ENCODE results near the gene NBAS. TPM values are rescaled to one million over a fixed set of nuclear protein-coding genes. Genes with fewer than 3 reads are reported as not detected.

NBAS gene
- total RNA-seq, 1 experiment from 2014 or later, result 36.3 TPM

DNA sequence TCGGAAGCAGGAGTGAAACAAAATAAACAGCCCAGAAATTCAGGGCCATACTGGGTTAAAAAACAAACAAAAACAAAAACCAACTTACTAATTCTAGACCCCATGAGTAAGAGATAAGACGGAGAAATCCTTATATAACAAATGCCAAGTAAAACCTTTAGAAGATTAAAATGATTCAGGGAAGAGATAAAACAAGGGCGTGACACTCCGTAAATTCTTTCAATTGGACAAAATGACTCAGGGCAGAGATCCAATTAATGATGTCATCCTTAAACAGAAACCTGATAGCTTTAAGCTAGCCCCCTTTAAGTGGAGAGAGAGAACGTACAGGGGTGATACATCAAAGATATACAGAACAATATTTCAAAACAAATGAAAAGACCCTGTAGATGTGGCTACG, 317.4 kb downstream of the NBAS start:
- no peaks in the 10 kb centered on the region for H3K9me3 ChIP-seq (ENCODE audit: control insufficient read depth, insufficient read depth, low read depth, low read length)
- no peaks in the 10 kb centered on the region for H3K27me3 ChIP-seq (ENCODE audit: control insufficient read depth, insufficient read depth, low read length)
- intact Hi-C loops (cut with micrococcal nuclease; ENCODE audit: unreplicated experiment), result no loop called here
- TF ChIP-seq, protein P1, sequence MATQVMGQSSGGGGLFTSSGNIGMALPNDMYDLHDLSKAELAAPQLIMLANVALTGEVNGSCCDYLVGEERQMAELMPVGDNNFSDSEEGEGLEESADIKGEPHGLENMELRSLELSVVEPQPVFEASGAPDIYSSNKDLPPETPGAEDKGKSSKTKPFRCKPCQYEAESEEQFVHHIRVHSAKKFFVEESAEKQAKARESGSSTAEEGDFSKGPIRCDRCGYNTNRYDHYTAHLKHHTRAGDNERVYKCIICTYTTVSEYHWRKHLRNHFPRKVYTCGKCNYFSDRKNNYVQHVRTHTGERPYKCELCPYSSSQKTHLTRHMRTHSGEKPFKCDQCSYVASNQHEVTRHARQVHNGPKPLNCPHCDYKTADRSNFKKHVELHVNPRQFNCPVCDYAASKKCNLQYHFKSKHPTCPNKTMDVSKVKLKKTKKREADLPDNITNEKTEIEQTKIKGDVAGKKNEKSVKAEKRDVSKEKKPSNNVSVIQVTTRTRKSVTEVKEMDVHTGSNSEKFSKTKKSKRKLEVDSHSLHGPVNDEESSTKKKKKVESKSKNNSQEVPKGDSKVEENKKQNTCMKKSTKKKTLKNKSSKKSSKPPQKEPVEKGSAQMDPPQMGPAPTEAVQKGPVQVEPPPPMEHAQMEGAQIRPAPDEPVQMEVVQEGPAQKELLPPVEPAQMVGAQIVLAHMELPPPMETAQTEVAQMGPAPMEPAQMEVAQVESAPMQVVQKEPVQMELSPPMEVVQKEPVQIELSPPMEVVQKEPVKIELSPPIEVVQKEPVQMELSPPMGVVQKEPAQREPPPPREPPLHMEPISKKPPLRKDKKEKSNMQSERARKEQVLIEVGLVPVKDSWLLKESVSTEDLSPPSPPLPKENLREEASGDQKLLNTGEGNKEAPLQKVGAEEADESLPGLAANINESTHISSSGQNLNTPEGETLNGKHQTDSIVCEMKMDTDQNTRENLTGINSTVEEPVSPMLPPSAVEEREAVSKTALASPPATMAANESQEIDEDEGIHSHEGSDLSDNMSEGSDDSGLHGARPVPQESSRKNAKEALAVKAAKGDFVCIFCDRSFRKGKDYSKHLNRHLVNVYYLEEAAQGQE (IDR thresholded peaks at IDR 0.05; ENCODE audit: insufficient read depth in 1 of 2, low read depth in 2 of 2, low read length in 1 of 2), result no peak
- TF ChIP-seq SIN3A (IDR thresholded peaks at IDR 0.05; ENCODE audit: borderline replicate concordance, insufficient read depth, low read depth, low read length), result no peak
- TF ChIP-seq, protein P2, sequence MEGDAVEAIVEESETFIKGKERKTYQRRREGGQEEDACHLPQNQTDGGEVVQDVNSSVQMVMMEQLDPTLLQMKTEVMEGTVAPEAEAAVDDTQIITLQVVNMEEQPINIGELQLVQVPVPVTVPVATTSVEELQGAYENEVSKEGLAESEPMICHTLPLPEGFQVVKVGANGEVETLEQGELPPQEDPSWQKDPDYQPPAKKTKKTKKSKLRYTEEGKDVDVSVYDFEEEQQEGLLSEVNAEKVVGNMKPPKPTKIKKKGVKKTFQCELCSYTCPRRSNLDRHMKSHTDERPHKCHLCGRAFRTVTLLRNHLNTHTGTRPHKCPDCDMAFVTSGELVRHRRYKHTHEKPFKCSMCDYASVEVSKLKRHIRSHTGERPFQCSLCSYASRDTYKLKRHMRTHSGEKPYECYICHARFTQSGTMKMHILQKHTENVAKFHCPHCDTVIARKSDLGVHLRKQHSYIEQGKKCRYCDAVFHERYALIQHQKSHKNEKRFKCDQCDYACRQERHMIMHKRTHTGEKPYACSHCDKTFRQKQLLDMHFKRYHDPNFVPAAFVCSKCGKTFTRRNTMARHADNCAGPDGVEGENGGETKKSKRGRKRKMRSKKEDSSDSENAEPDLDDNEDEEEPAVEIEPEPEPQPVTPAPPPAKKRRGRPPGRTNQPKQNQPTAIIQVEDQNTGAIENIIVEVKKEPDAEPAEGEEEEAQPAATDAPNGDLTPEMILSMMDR (IDR thresholded peaks at IDR 0.05), result no peak
- TF ChIP-seq TCF7L2 (IDR thresholded peaks at IDR 0.05; ENCODE audit: low read depth, low read length), result no peak
- TF ChIP-seq POLR2AphosphoS5 (IDR thresholded peaks at IDR 0.05; ENCODE audit: low read depth, low read length), result no peak
- BruUV-seq (replicated peaks), result no TSS peak
- no peaks in the 10 kb centered on the region for H3K36me3 ChIP-seq (ENCODE audit: control insufficient read depth, insufficient read depth, low read length)
- ChIA-PET CTCF (no interaction called here), POLR2A (no interaction called here)
- no peak overlapping the region for H3K4me3 ChIP-seq (ENCODE audit: low read depth in 2 of 2, low read length in 2 of 2)
- H3K4me1 ChIP-seq (ENCODE audit: control insufficient read depth, insufficient read depth, low read length), result no peaks in the 10 kb centered on the region
- no peak overlapping the region for H3K27ac ChIP-seq (ENCODE audit: low read length)
- in situ Hi-C loops (cut with HindIII; ENCODE audit: low pct_unique_long_range_greater_than_20kb, low sequenced_read_pairs), result no loop called here
- no peak for ATAC-seq
- DNase-seq (ENCODE audit: low read depth, low spot score), result no peak

DNA sequence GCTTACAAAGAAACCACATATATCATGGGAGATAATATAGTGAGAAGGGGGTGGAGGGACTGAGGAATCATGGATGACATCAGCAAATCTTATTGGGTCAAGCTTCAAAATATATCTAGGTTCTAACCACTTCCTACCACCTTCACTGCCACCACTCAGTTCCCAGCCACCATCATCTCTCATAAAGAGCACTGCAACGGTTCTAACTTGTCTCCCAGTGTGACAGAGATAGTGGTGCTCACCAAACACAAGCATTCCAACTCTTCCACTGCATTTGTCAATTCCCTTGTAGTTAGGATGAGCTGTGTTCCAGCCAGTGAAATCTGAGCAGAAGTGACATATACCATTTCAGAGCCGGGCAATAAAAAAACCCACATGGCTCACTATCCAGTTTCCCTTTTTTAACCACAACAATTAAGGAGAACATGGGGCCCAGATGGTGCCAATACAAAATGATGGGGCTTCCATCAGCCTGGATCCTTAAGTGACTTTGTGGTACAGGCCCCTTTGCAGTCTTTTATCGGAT, 318.1 kb downstream of the NBAS start:
- no TSS peak for BruUV-seq (replicated peaks)
- no peaks in the 10 kb centered on the region for H3K36me3 ChIP-seq (ENCODE audit: control insufficient read depth, insufficient read depth, low read length)
- no peak for ATAC-seq
- no peaks in the 10 kb centered on the region for H3K4me1 ChIP-seq (ENCODE audit: control insufficient read depth, insufficient read depth, low read length)
- no peaks in the 10 kb centered on the region for H3K9me3 ChIP-seq (ENCODE audit: control insufficient read depth, insufficient read depth, low read depth, low read length)
- POLR2A ChIA-PET, result no interaction called here
- DNase-seq (ENCODE audit: low read depth, low spot score), result no peak
- no peak overlapping the region for H3K4me3 ChIP-seq (ENCODE audit: low read depth in 2 of 2, low read length in 2 of 2)
- TF ChIP-seq POLR2AphosphoS5 (IDR thresholded peaks at IDR 0.05; ENCODE audit: low read depth, low read length) (no peak), SIN3A (IDR thresholded peaks at IDR 0.05; ENCODE audit: borderline replicate concordance, insufficient read depth, low read depth, low read length) (no peak)
- TF ChIP-seq, protein P2 (IDR thresholded peaks at IDR 0.05), result no peak
- TF ChIP-seq, protein P1 (IDR thresholded peaks at IDR 0.05; ENCODE audit: insufficient read depth in 1 of 2, low read depth in 2 of 2, low read length in 1 of 2), result no peak
- no peaks in the 10 kb centered on the region for H3K27me3 ChIP-seq (ENCODE audit: control insufficient read depth, insufficient read depth, low read length)
- intact Hi-C loops (cut with micrococcal nuclease; ENCODE audit: unreplicated experiment), result no loop called here
- no peak overlapping the region for H3K27ac ChIP-seq (ENCODE audit: low read length)
- in situ Hi-C loops (cut with HindIII; ENCODE audit: low pct_unique_long_range_greater_than_20kb, low sequenced_read_pairs), result no loop called here
- CTCF ChIA-PET, result no interaction called here

Data from Panc1 (cell line).